OCI-LY3 (cell line): ENCODE results near the gene AGPAT3.

Experiments used
- CTCF ChIP-seq: fragments of 200-600, 300-600 bp; sonication (generic); IDR thresholded peaks from 2 replicates; pipeline ENCODE4 v1.5.1; 2014; ENCODE audit warnings: antibody characterized with exemption, low read length, low read depth
- EZH2phosphoT487 ChIP-seq: fragments of 200-600 bp; shearing (Covaris generic); IDR thresholded peaks from 2 replicates; pipeline ENCODE4 v1.6.1; 2018; ENCODE audit warnings: antibody characterized with exemption, mixed run types, low read depth

- no peak for TF ChIP-seq CTCF
- no peak for TF ChIP-seq EZH2phosphoT487
Observed at GRCh38 chr21:43983390-43983789, 118.4 kb downstream of the AGPAT3 start.
